ENCODE data around the gene USP49. TPM values are rescaled to one million over a fixed set of nuclear protein-coding genes. Genes with fewer than 3 reads are reported as not detected.

Gene USP49
- total RNA-seq, 4 donors from 2014 or later = 2.9 to 17.1 (median 4.1) TPM

- no peak for TF ChIP-seq CTCF (IDR thresholded peaks at IDR 0.05)
- no peak for TF ChIP-seq POLR2AphosphoS5 (IDR thresholded peaks at IDR 0.05)
- TF ChIP-seq EP300 (IDR thresholded peaks at IDR 0.05) = no peak
- no peak for TF ChIP-seq POLR2A (IDR thresholded peaks at IDR 0.05)
- DNase-seq (ENCODE audit: low spot score in 2 of 2) = no peak
- Histone ChIP-seq H3K4me1 (no peaks in the 10 kb centered on the region), H3K4me3 (no peak overlapping the region), H3K36me3 (no peaks in the 10 kb centered on the region), H3K27ac (no peak overlapping the region), H3K27me3 (no peaks in the 10 kb centered on the region), H3K9me3 (no peaks in the 10 kb centered on the region)
- 54% methylated on average over 4 of the region's 4 CpGs for WGBS
Observed at GRCh38 chr6:41887331-41887751, 7.8 kb downstream of the USP49 start.

- TF ChIP-seq CTCF (IDR thresholded peaks at IDR 0.05) (no peak), POLR2AphosphoS5 (IDR thresholded peaks at IDR 0.05) (no peak), EP300 (IDR thresholded peaks at IDR 0.05) (no peak), POLR2A (IDR thresholded peaks at IDR 0.05) (no peak)
- Histone ChIP-seq H3K36me3 (no peaks in the 10 kb centered on the region), H3K9me3 (no peaks in the 10 kb centered on the region), H3K4me1 (no peaks in the 10 kb centered on the region), H3K4me3 (no peak overlapping the region), H3K27ac (no peak overlapping the region), H3K27me3 (no peaks in the 10 kb centered on the region)
- 100% methylated on average over 1 of the region's 1 CpG for WGBS
- DNase-seq (ENCODE audit: low spot score in 2 of 2) = no peak
Observed at GRCh38 chr6:41885930-41886329, 9.2 kb downstream of the USP49 start.

- no peak overlapping the region for H3K4me3 ChIP-seq
- 86% methylated on average over 5 of the region's 5 CpGs for WGBS
- no peaks in the 10 kb centered on the region for H3K9me3 ChIP-seq
- DNase-seq (ENCODE audit: low spot score in 2 of 2) = no peak
- no peaks in the 10 kb centered on the region for H3K4me1 ChIP-seq
- TF ChIP-seq EP300 (IDR thresholded peaks at IDR 0.05) (no peak), POLR2A (IDR thresholded peaks at IDR 0.05) (no peak), POLR2AphosphoS5 (IDR thresholded peaks at IDR 0.05) (no peak), CTCF (IDR thresholded peaks at IDR 0.05) (no peak)
- H3K27me3 ChIP-seq = no peaks in the 10 kb centered on the region
- H3K27ac ChIP-seq = no peak overlapping the region
- H3K36me3 ChIP-seq = no peaks in the 10 kb centered on the region
Observed at GRCh38 chr6:41884957-41885356, 10.2 kb downstream of the USP49 start.

GRCh38 chr6:41881506-41881905 is 13.7 kb downstream of the USP49 start:
- Histone ChIP-seq H3K27ac (no peak overlapping the region), H3K4me1 (no peaks in the 10 kb centered on the region), H3K27me3 (no peaks in the 10 kb centered on the region), H3K4me3 (no peak overlapping the region), H3K9me3 (no peaks in the 10 kb centered on the region), H3K36me3 (no peaks in the 10 kb centered on the region)
- WGBS = 94% methylated on average over 1 of the region's 1 CpG
- TF ChIP-seq CTCF (IDR thresholded peaks at IDR 0.05) = no peak
- DNase-seq (ENCODE audit: low spot score in 2 of 2) = no peak

- Histone ChIP-seq H3K27me3 (no peaks in the 10 kb centered on the region), H3K36me3 (no peaks in the 10 kb centered on the region), H3K27ac (no peak overlapping the region), H3K9me3 (no peaks in the 10 kb centered on the region), H3K4me3 (no peak overlapping the region), H3K4me1 (no peaks in the 10 kb centered on the region)
- no peak for DNase-seq (ENCODE audit: low spot score in 2 of 2)
- 81% methylated on average over 5 of the region's 5 CpGs for WGBS
- no peak for TF ChIP-seq POLR2AphosphoS5 (IDR thresholded peaks at IDR 0.05)
- no peak for TF ChIP-seq EP300 (IDR thresholded peaks at IDR 0.05)
- TF ChIP-seq CTCF (IDR thresholded peaks at IDR 0.05) = no peak
Observed at GRCh38 chr6:41878961-41879405, 16.2 kb downstream of the USP49 start.
